NB4 (cell line): ENCODE data around the gene BST1.

Experiments used
- DNase-seq: peaks from one replicate; pipeline ENCODE4 v3.0.0; 2010; ENCODE audit warnings: low read depth
- H3K4me3 ChIP-seq: one replicate; pipeline ENCODE4 v1.5.1; 2011; ENCODE audit warnings: mild to moderate bottlenecking, low read depth, low read length, moderate library complexity
- MYC ChIP-seq: IDR thresholded peaks from 2 replicates; pipeline ENCODE4 v1.6.1; 2011; ENCODE audit warnings: low read depth, low read length
- POLR2A ChIP-seq: IDR thresholded peaks from 2 replicates; pipeline ENCODE4 v1.6.1; 2011; ENCODE audit warnings: mild to moderate bottlenecking; ENCODE audit not compliant: insufficient read length; ENCODE audit errors: extremely low read depth
- TF ChIP-seq, protein P1 (sequence below): IDR thresholded peaks from one replicate; pipeline ENCODE4 v1.5.1; 2012; ENCODE audit warnings: low read depth, low read length
- TF ChIP-seq, protein P2 (sequence below): IDR thresholded peaks from 2 replicates; pipeline ENCODE4 v1.6.1; 2011; ENCODE audit warnings: low read depth, low read length

The BST1 gene

DNA sequence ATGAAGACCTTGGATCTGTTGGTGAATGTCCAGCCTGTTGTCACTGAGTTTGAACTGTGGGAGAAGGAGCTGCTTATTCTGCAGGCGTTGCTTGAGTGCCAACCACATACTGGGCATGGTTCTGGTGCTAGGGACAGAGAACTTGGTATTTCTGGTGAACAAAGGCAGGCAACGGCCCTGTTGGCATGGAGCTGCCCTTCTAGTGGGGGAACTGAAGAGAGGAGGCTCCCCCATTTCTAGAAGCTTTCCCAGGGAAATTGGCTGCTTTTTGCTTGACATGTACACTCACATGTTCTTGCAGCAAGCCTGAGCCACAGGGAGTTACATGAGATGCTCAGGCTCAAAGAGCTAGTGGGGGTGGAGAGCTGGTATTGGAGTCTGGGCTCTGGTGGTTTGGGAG is 66.3 kb downstream of the BST1 start:
- no peak overlapping the region for H3K4me3 ChIP-seq
- TF ChIP-seq, protein P1, sequence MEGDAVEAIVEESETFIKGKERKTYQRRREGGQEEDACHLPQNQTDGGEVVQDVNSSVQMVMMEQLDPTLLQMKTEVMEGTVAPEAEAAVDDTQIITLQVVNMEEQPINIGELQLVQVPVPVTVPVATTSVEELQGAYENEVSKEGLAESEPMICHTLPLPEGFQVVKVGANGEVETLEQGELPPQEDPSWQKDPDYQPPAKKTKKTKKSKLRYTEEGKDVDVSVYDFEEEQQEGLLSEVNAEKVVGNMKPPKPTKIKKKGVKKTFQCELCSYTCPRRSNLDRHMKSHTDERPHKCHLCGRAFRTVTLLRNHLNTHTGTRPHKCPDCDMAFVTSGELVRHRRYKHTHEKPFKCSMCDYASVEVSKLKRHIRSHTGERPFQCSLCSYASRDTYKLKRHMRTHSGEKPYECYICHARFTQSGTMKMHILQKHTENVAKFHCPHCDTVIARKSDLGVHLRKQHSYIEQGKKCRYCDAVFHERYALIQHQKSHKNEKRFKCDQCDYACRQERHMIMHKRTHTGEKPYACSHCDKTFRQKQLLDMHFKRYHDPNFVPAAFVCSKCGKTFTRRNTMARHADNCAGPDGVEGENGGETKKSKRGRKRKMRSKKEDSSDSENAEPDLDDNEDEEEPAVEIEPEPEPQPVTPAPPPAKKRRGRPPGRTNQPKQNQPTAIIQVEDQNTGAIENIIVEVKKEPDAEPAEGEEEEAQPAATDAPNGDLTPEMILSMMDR: no peak
- TF ChIP-seq MYC: no peak
- TF ChIP-seq, protein P2, sequence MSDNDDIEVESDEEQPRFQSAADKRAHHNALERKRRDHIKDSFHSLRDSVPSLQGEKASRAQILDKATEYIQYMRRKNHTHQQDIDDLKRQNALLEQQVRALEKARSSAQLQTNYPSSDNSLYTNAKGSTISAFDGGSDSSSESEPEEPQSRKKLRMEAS: no peak
- TF ChIP-seq POLR2A: no peak
- no peak for DNase-seq

DNA sequence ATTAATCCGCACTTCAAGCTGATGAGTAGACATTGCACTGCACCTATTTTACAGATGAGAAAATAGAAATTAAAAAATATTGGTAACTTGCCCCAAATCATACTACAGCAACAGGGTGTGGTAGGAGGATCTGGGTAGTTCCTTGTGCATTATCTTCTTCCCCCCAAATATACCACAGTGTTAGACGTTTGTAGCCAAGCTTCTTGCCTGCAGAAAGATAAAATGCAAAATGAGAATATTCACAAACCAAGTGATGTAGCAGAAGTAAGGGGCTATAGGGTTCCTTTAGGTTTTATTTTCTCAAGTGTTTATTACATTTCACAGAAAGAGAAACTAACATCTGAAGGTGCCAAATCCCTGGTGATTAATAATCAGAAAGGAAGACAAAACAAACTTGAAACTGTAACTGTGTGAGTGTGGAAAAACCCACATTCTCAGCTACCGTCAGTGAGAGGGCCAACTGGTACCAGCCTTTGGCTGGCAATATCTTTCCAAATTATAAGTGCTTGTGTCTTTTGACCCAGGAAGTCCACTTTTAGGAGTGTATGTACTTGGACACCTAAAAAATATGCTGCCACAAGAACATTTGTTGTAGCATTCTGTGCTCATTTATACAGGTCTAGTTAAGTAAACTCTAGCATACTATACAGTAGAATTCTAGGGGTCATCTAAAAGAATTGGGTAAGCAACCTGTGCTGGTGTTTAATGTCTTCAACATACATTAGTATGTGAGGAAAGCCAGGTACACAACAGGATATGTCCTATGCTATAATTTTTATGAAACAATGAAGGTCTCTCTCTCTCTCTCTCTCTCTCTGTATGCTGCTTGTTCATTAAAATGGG is 68.6 kb downstream of the BST1 start:
- H3K4me3 ChIP-seq: no peak overlapping the region
- DNase-seq: no peak
- TF ChIP-seq POLR2A (no peak), MYC (no peak)
- TF ChIP-seq, protein P2: no peak
- TF ChIP-seq, protein P1: no peak

DNA sequence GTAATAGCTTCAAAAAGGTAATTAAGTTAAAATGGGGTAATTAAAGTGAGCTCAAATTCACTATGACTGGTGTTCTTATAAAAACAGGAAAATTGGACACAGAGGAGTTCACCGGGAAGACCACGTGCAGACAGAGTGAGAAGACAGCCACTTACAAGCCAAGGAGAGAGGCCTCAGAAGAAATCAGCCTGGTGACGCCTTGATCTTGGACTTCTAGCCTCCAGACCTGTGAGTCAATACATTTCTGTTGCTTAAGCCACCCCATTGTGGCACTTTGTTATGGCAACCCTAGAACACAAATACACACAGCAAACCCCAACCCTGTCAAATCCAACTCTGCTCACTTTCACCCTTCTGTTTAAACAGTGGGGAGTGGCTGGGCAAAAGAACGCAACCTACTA is 71.2 kb downstream of the BST1 start:
- no peak for TF ChIP-seq POLR2A
- no peak for TF ChIP-seq MYC
- no peak overlapping the region for H3K4me3 ChIP-seq
- peak; percentile 55 for DNase-seq

DNA sequence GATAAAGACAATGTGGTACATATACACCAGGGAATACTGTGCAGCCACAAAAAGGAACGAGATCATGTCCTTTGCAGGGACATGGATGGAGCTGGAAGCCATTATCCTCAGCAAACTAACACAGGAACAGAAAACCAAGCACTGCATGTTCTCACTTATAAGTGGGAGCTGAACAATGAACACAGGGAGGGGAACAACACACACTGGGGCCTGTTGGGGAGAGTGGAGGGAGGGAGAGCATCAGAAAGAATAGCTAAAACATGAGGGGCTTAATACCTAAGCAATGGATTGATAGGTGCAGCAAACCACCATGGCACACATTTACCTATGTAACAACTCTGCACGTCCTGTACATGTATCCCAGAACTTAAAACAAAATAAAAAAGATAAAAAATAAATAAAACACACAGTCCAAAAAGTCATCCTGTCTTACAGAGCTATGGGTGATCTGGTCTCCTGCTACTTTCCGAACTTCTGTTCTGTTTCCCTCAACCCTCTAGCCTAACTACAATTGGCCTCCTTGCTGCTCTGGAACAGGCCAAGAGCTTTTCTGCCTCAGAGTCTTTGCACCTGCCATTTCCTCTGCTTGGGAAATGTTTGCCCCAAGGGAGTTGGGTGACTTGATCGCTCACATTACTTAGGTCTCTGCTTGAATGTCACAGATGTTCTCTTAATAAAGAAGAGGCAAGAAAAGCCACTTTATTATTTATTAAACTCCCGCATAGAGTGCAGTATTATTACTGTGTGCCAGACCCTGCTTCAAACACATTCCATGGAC is 74.2 kb downstream of the BST1 start:
- TF ChIP-seq, protein P1: no peak

DNA sequence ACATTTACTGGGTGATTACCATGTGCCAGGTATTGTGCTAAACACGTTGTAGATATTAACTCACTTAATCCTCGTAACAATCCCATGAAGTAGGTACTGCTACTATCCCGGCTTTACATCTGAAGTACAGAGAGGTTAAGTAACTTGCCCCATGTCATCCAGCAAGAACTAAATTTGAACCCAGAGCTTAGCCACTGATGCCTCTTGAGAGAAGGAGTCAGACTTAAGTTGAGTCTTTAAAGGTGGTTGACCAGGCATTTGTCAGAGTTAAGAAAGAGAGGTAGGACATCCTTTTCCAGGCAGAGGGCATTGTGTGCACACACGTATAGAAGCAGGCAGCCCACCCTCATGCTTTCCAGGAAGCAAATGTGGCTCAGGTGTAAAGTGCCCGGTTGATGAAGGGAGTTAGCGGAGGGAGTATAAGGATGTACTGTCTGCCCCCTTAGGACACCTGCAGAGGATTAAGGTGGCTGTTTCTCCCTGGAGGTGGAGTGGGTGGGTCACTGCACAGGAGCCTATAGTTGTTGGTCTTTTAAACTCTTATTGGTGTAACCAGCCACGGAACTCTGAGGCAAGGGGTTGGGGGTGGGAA is 74.9 kb downstream of the BST1 start:
- no peak; the same call in 1 of the 2 replicates for TF ChIP-seq MYC
- peak; percentile 55 for DNase-seq
- H3K4me3 ChIP-seq: peak overlapping the region; percentile 75

More for the DNA sequence above, 74.2 kb downstream of the BST1 start:
- H3K4me3 ChIP-seq: peak overlapping the region; percentile 75
- peak; percentile 88 for DNase-seq

DNA sequence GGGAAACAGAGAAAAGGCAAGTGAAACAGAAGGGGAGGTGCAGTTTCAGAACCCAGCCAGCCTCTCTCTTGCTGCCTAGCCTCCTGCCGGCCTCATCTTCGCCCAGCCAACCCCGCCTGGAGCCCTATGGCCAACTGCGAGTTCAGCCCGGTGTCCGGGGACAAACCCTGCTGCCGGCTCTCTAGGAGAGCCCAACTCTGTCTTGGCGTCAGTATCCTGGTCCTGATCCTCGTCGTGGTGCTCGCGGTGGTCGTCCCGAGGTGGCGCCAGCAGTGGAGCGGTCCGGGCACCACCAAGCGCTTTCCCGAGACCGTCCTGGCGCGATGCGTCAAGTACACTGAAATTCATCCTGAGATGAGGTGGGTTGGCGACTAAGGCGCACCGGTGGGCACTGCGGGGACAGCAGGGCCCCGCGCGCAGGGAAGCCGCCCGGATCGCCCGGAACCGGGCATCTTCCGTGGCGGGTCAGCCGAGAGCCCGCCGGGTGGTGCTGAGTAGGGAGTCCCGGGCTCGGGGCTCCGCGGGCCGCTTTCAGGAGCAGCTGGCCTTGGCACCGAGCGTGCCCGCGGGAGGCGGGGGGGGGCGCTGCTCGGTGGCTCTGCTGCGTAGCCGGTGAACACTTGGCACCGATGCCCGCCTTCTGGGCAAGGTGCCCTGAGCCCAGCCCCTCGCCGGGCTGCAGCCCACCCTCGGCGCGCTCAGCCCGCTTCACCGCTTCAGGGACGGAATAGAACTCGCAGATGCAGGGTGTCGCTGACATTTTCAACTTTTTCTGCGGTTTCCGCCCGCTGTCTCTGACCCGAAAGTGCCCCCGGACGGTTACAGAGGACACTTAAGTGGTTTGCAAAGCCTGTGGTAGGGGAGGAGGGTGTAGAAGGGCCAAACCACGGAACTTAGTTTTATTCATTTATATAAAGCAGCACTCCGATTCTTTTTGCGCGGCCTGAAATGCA is 75.7 kb downstream of the BST1 start, which contains the start of gene CD38:
Gene CD38 (plus strand): TSS at position 40 of the 953 bp plus-strand sequence. CDS start 87 bp downstream, at position 127.
- TF ChIP-seq MYC (0 out of 2 replicates have a peak, but pooled peaks have one; percentile 38), POLR2A (peak; percentile 26)
- TF ChIP-seq, protein P1: no peak
- DNase-seq: peak; percentile 96
- peak within 1 kb of the TSS; percentile 75 for H3K4me3 ChIP-seq
